Cortex of kidney (tissue), 1 donor: ENCODE data around the gene ZNF280A.
"Not testable (repeated sequence)": the region's sequence is repeated elsewhere in the genome, so short reads cannot be mapped to it uniquely, and the experiment has no call there.

Source experiments
- DNase-seq: peaks from one replicate; lab custom pipeline; 2025; lab: John Stamatoyannopoulos, UW

The ZNF280A gene

DNA sequence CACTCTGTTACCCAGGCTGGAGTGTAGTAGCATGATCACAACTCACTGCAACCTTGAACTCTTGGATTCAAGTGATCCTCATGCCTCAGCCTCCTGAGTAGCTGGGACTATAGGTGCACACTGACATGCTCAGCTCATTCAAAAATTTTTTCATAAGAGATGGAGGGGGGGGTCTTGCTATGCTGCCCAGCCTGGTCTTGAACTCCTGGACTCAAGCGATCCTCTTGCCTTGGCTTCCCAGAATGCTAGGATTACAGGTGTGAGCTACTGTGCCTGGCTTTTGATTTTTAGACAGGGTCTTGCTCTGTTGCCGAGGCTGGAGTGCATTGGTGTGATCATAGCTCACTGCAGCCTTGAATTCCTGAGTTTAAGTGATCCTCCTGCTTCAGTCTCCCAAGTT, 25.0 kb upstream of the ZNF280A start:
- DNase-seq = no peak

GRCh38 chr22:22538226-22538989, 18.3 kb upstream of the ZNF280A start:
- DNase-seq = no peak

DNA sequence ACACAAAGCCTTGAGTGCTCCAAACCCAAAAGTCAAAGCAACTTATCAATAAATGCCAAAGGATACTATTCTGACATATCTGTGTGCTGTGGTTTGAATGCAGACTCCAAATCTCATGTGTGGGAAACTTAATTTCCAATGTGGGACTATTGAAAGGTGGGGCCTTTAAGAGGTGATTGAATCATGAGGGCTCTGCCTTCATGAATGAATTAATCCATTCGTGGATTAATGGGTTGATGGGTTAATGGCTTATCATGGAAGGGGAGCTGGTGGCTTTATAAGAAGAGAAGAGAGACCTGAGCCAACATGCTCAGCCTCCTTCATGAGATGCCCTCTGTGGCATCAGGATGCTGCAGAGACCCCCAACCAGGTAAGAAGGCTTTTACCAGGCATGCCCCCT, 16.8 kb upstream of the ZNF280A start:
- no peak for DNase-seq

GRCh38 chr22:22536515-22536914, 16.4 kb upstream of the ZNF280A start:
- DNase-seq = no peak

GRCh38 chr22:22535662-22536061, 15.6 kb upstream of the ZNF280A start:
- no peak for DNase-seq

GRCh38 chr22:22534604-22535415, 14.7 kb upstream of the ZNF280A start:
- no peak for DNase-seq

- DNase-seq = no peak
Measured at GRCh38 chr22:22533863-22534262, 13.8 kb upstream of the ZNF280A start.

DNA sequence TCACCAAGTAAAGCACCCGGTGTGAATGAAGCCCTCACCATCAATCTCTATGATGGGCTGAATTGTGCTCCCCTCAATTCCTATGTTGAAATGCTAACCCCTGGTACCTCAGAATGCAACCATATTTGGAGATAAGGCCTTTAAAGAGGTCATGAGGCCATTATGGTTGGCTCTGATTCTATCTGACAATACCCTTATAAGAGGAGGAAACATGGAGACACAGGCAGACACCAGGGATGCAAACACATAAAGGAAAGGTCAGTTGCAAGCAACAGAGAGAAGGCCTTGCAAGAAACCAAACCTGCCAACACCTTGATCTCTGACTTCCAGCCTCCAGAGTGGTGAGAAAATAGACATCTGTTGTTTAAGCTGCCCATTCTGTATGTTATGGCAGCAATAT, 13.3 kb upstream of the ZNF280A start:
- DNase-seq = no peak

GRCh38 chr22:22532547-22533071, 12.5 kb upstream of the ZNF280A start:
- DNase-seq = not testable (repeated sequence)

- no peak for DNase-seq
Measured at GRCh38 chr22:22531770-22532546, 11.9 kb upstream of the ZNF280A start.

GRCh38 chr22:22528780-22529179, 8.7 kb upstream of the ZNF280A start:
- DNase-seq = no peak

GRCh38 chr22:22527312-22527711, 7.2 kb upstream of the ZNF280A start:
- no peak for DNase-seq

DNA sequence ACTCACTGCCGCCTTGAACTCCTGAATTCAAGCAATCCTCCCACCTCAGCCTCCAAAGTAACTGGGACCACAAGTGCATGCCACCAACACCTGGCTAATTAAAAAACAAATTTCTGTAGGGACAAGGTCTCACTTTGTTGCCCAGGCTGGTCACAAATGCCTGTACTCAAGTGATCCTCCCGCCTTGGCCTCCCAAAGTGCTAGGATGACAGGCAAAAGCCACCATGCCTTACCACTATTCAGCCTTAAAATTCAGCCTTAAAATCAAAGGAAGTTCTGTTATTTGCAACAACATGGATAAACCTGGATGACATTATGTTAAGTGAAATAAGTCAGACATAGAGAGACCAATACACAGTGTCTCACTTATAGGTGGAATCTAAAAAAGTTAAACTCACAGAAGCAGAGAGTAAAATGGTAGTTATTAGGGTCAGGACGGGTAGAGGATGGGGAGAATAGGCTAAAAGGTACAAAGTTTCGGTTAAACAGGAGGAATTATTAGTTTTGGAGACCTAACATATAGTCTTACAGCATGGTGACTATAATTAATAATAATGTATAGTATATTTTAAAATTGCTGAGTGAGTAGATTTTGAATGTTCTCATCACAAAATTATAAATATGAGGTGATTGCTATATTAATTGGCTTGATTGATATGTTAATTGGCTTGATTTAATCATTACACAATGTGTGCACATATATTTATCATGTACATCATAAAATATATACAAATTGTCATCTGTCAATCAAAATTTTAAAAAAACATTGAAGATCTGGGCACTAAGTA, 6.2 kb upstream of the ZNF280A start:
- DNase-seq = no peak

- DNase-seq = no peak
Measured at GRCh38 chr22:22523494-22523893, 3.4 kb upstream of the ZNF280A start.

- no peak for DNase-seq
Measured at GRCh38 chr22:22521631-22522030, 1.6 kb upstream of the ZNF280A start.

DNA sequence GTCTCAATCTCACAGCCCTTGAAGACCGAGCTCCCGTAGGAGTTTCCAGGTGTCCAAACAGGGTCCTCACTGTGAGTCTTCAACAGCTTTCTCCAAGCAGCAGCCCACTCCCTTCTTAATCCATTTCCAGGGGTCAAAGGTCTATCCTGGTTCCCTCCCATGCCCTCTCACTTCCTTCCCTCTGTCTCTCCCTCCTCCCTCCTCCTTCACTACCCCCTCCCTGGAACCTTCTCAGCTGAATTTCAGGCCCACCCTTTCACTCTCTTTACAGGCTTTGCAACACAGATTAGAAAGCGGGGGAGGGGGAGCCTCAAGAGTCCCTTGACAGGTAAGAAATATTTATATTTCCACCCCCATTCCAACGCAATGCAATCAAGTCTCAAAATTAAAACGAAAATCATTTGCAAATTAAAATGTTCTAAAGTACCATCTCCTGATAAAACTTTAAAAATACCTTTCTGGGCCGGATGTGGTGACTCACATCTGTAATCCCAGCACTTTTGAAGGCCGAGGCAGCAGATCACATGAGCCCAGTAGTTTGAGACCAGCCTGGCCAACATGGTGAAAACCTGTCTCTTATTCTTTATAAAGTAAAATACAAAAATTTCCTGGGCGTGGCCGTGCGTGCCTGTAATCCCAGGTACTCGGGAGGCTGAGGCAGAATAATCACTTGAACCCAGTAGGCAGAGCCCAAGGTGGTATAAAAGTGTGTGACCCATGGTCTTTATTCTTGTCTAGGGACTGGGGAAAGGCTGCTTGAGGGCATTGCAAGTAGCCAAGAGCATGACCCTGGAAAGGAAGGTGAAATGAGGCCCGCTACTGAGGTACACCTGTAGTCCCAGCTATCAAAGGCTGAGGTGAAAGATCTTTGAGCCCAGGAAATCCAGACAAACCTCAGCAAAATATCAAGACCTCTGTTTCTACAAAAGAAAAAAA, 865 bp upstream of the ZNF280A start:
- no peak for DNase-seq

DNA sequence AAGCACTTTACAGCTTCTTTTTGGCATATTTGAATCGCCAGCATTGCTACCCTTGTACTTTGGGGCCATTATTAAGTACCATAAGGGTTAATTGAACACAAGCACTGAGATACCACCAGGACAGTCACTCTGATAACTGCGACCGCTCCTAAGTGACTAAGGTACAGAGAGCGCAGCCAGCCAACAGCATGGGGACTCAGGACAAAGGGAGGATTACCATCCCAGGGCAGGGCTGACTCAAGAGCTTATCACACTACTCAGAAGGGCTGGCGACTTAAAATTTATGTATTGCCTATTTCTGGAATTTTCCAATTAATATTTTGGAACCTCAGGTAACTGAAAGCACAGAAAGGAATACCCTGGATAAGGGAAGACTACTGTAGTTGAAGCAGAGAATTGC, 479 bp downstream of the ZNF280A start:
- no peak for DNase-seq

DNA sequence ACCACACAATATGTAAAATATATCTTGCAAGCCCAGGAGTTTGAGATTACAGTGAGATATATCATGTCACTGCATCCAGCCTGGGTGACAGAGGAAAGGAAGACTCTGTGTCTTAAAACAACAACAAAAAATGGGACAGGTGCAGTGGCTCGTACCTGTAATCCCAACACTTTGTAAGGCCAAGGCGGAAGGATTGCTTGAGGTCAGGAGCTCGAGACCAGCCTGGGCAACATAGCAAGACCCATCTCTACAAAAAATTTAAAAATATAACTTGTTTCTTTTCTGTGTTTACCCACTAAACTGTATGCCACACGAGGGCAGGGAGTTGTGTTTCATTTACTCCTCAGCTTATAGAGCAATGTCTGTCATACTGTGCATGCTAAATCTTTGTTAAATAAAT, 3.1 kb downstream of the ZNF280A start:
- no peak for DNase-seq

DNA sequence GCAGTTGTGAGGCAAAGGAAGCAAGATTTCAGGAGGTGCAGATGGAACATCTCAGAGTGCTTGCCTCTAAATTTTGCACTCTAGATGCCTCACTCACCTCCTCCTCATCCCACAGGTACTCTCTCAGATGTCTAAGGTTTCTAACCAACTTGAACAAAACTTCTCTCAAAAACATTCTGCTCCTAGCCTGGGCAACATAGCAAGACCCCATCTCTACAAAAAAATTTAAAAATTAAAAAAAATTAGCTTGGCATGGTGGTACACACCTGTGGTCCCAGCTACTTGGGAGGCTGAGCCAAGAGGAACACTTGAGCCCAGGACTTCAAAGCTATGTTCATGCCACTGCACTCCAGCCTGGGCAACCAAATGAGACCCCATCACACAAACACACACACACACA, 4.2 kb downstream of the ZNF280A start:
- DNase-seq = no peak

GRCh38 chr22:22514431-22514830, 5.6 kb downstream of the ZNF280A start:
- not testable (repeated sequence) for DNase-seq
